HG02970 (cell line): ENCODE data around the gene CIDEC.

Source experiments
- ATAC-seq: cut with Tn5 transposase; IDR thresholded peaks from one replicate; pipeline ENCODE4 v1.9.1; 2021; ENCODE audit warnings: mild to moderate bottlenecking, moderate library complexity, moderate number of reproducible peaks; ENCODE audit not compliant: unreplicated experiment, low FRiP score

Gene CIDEC, protein sequence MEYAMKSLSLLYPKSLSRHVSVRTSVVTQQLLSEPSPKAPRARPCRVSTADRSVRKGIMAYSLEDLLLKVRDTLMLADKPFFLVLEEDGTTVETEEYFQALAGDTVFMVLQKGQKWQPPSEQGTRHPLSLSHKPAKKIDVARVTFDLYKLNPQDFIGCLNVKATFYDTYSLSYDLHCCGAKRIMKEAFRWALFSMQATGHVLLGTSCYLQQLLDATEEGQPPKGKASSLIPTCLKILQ

DNA sequence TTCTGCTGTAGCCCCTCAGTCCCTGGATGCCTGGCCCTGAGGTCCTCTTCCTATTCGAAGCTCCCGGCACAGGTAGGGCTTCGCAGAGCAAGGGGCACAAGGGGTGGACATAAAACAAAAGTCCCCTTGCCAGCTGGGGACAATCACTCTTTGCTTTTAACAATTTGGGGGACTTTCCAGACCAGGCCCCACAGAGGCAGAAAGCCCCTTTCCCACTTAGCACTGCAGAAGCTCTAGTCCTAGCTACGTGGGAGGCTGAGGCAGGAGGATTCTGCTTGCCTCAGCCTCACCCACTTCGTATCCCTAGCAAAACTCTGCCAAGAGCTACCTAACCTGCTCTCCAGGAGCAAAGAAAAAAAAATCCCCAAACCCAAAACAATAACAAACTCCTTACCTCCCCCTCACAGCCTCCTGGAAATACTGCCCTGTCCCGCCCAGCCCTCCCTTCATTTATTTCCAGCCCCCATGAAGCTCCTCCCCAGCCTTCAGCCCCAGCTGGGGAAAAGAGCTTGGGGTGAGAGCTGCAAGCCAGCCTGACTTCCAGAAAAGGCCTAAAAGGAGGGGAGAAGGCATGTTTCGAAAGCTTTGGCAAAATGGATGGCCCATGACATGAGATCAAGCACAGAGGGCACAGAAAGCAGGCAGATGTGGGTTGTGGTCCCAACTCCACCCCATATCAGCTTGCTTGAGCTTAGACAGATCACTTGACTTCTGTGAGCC lies at the start of gene CIDEC:
Gene CIDEC (minus strand): TSS at position 424 of the 720 bp plus-strand sequence. CDS start 1,767 bp downstream, outside the sequence.
- ATAC-seq: no peak

DNA sequence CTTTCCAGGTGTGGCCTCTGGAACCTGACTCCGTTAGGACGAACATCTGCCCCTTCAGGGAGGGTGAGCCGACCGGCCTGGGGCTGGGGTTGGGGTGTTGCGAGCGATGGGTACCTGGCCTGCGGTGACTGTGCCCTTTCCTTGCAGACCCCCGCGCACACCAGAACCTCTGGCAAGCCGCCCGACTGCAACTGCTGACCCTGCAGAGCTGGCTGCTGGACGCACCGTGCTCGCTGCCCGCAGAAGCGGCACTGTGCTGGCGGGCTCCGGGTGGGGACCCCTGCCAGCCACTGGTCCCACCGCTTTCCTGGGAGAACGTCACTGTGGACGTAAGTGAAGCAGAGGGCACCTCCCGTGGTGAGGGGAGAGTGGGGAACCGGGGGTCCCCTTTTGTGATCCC lies 48.1 kb upstream of the CIDEC start:
- ATAC-seq: no peak

DNA sequence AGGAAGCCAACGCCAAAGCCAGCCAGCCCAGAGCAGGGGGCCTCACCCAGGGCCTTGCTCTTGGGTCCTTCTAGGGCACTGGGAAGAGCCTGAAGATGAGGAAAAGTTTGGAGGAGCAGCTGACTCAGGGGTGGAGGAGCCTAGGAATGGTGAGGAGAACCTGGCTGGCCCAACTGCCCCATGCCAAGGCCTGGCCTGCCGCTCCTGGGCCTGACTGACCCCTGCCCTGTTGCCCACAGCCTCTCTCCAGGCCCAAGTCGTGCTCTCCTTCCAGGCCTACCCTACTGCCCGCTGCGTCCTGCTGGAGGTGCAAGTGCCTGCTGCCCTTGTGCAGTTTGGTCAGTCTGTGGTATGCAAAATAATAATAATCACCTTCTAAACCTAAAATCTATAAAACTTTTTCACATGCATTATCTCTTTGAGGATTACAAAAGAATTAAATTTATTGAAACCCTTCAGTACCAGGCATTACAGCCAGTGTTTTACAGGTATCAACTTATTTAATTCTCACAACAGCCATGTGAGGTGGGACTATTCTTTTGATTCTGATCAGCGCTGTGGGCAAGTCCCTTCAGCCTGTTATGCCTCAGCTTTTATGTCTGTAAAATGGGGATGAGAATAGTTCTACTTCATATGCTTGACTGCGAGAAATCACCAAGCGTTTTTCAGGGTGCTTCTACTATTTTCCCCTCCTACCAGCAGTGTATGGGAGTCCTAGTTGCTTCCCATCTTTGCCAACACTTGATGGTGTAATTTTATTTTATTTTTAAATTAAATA lies 38.4 kb upstream of the CIDEC start:
- ATAC-seq: no peak

DNA sequence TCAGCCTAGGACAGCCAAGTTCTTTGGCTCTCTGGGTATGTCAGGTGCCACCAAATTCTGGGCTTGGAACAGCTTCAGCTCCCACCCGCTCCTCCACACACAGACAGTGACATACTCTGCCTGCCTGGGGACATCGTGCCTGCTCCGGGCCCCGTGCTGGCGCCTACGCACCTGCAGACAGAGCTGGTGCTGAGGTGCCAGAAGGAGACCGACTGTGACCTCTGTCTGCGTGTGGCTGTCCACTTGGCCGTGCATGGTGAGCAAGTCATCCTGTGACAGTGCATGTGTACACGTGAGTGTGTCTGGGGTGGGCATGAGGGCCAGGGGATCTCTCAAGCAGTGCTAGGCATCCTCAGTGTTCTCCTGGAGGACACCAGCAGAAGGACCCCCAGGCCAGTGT lies 37.8 kb upstream of the CIDEC start:
- no peak for ATAC-seq

DNA sequence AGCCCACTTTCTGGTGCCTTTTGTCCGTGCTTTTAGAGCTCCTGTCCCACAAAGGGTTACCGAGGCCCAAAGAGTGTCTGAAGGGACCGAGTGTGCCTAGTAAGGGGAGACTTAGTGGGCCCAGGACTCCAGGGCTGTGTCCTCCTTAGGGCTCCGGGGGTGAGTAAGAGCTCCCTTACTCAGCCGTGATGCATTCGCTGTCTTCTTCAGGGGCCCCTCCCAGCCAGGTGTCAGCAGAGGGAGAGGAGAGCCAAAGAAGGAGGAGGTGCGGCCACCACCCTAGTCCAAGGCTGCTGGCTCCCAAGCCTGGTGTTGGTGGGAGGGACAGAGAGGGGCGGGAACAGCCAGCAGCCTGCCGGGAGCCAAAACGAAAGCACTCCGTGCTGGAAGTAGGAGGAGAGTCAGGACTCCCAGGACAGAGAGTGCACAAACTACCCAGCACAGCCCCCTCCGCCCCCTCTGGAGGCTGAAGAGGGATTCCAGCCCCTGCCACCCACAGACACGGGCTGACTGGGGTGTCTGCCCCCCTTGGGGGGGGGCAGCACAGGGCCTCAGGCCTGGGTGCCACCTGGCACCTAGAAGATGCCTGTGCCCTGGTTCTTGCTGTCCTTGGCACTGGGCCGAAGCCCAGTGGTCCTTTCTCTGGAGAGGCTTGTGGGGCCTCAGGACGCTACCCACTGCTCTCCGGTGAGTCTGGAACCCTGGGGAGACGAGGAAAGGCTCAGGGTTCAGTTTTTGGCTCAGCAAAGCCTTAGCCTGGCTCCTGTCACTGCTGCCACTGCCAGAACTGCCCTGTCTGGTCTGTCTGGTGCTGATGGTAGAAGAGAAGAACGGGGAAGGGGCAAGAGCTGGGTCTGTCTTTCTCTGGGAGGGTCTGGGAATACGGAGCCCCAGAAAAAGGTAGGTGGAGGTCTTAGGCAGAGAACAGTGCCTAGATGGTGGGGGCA lies 37.0 kb upstream of the CIDEC start, which contains the start of gene IL17RC:
Gene IL17RC (plus strand): TSS at position 365 of the 947 bp plus-strand sequence. CDS start 218 bp downstream, at position 583.
- no peak for ATAC-seq

DNA sequence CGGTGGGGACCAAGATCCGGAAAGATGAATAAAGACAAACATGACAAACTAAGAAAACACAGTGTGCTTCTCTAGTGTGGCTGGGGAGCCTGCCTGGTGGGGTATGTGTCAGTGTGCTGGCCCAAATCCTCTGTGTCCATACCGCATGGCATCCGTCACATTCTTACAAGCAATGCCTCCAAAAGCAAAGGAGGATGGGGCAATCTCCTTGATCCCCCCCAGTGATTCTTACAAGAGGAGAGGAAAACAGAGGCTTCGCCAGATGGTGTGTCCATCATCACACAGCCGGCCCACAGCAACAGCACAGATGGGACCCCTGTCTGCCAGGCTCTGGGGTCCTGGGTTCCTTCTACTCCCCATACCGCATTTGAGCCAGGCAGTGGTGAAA lies 36.3 kb upstream of the CIDEC start:
- no peak for ATAC-seq

DNA sequence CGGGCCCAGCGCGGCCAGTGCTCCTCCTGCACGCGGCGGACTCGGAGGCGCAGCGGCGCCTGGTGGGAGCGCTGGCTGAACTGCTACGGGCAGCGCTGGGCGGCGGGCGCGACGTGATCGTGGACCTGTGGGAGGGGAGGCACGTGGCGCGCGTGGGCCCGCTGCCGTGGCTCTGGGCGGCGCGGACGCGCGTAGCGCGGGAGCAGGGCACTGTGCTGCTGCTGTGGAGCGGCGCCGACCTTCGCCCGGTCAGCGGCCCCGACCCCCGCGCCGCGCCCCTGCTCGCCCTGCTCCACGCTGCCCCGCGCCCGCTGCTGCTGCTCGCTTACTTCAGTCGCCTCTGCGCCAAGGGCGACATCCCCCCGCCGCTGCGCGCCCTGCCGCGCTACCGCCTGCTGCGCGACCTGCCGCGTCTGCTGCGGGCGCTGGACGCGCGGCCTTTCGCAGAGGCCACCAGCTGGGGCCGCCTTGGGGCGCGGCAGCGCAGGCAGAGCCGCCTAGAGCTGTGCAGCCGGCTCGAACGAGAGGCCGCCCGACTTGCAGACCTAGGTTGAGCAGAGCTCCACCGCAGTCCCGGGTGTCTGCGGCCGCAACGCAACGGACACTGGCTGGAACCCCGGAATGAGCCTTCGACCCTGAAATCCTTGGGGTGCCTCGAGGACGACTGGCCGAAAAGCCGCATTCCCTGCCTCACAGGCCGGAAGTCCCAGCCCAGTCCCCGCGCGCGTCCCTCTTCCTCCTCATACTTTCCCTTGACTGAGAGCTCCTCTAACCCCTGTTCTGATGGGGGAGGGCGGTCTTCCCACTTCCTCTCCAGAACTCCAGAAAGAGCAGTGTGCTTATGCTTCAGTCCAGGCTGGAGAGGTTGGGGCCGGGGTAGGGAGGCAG lies 35.4 kb upstream of the CIDEC start:
- no peak for ATAC-seq

DNA sequence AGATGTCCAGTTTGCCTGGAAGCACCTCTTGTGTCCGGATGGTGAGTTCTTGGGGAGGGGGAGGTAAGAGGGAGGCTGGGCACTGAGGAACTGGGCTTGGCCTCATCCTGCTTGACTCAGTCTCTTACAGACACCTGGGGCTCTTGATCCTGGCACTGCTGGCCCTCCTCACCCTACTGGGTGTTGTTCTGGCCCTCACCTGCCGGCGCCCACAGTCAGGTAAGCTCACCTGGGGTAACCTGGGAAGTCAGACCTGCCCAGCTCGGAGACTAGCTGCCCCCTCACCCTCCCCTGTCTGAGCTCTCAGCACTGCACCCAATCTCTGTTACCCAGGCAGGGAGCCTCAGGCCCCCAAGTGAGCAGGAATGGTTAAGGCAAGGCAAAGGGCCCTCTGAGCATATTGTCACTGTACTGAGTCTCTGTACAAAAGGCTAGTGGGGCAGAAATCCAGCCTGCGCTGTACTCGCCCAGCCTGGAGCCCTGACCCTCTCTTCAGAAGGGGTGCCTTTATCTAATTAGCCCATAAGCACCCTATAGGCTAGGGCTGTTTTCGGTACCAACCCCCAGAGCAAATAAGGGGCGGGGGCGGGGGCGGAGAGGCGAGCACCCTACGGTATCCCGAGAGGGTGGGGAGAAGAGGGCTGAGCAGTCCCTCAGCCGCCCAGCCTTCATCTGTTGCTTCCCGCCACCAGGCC lies 34.7 kb upstream of the CIDEC start:
- ATAC-seq: no peak

DNA sequence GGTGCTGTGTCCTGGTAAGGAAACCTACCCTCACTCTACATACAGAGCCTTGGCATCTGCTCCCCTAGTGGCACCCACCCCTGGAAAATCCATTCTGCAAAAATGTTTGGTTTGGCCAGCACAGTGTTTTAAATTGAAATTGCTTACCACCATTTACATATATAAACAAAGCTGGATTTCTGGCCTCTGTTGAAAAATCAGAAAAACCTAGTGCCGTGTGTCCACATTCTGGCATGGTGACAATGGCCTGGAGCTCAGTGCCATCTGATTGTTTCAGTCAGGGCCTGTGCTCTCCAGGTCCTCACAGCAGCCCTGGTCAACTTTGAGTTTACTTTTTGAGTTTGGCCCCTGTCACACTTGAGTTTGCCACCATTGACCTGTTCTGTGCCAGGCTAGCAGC lies 34.0 kb upstream of the CIDEC start:
- ATAC-seq: no peak

DNA sequence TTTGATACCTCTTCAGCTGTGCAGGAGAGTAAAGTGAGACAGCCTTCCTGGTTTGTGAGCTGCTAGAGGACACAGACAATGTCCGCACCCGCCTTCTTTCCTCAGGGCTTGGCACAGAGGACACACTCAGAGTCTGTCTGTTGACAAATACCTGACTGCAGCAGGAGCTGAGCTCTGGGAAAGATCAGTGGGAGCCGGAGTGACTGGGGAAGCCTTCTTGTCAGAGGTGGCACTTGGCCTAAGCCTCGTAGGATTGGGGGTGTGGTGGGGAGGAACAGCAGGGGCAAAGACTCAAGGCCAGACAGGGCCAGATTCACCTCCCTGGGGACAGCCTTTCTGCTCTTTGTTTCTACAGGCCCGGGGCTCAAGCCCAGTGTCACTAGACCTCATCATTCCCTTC lies 33.5 kb upstream of the CIDEC start:
- ATAC-seq: no peak

DNA sequence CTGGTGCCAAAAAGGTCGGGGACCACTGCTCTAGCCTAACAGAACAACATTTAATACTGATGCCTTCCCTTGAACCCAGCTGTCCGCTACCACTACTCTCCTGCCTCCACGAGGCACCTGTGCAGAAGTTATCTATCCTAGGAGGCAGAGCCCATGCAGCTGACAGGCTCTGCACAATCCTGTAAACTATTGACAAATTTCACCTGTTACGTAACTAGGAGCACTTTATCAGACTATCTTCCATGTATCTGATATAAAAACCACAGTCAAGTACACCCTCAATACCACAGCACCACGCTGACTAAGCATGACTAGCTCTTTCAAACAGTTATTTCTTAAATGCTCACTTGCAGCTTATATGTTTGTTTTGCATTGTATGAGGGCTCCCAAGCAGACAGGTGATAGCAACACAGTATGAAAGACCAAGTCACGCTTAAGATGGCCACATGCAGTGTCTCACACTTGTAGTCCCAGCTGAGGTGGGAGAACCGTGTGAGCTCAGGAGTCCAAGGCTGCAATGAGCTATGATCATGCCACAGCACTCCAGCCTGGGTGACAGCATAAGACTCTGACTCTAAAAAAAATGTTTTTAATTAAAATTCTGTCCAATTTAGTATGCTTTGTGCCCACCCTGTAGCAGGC lies 32.4 kb upstream of the CIDEC start:
- no peak for ATAC-seq

DNA sequence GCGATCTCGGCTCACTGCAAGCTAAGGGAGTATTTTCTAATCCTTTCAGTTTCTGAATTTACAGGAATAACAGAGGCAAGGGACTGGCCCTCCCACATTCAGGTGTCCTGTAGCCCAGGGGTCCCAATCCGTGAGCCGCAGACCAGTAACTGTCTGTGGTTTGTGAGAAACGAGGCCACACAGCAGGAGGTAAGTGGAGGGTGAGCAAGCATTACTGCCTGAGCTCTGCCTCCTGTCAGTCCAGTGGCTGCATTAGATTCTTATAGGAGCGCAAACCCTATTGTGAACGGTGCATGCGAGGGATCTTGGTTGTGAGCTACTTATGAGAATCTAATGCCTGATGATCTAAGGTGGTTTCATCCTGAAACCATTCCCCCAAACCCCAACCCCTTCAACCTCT lies 31.8 kb upstream of the CIDEC start:
- ATAC-seq: no peak

DNA sequence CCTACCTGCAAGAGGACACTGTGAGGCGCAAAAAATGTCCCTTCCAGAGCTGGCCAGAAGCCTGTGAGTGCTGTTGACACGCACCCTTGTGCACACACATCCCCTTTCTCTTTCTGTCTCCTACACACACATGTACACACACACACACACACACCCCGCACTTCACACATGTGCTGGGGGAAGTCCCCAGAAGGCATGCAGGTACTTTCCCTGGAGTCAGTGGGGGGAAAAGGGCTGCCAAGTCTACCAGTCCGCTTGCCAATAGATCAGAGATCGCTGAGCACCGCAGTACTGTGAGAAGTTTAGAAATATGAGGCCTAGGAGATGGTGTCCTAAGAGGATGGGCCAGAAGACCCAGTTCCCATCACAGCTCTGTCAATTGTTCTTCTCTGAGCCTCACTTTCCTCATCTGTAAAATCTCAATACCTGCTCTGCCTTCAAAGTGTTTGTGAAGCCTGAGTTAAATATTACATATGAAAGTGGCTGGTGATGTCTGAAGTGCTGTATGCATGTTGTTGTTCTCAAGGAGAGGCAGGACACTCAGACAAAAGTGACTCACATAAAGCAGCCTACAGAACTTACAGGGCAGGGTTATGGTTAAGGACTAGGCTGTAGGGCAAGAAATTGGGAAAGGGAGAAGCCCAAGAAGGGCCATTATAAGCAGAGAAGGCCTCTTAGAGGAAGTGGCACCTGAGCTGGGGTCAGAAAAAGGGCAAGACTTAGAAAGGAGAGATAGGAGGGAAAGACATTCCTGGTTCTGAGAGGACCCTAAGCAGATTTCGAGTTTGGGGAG lies 29.4 kb upstream of the CIDEC start:
- ATAC-seq: no peak

DNA sequence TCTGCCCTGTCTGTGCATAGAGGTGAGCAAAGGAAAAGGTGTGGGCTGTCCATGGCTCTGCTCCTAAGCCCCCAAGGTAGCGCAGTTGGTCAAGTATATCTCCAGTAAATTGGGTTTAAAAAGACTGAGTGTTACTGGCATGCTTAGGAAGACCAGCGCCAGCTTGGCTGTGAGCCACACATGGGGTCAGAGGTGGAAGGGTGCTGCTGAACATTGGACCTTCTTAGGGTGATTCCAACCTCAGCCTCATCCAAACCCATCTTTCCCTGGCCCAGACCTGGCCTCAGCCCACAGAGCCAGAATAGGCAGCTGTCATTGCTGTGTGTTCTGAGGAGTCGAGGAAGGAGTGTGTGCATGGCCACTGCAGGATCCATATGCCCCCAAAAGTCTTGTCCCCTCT lies 28.2 kb upstream of the CIDEC start:
- ATAC-seq: no peak

DNA sequence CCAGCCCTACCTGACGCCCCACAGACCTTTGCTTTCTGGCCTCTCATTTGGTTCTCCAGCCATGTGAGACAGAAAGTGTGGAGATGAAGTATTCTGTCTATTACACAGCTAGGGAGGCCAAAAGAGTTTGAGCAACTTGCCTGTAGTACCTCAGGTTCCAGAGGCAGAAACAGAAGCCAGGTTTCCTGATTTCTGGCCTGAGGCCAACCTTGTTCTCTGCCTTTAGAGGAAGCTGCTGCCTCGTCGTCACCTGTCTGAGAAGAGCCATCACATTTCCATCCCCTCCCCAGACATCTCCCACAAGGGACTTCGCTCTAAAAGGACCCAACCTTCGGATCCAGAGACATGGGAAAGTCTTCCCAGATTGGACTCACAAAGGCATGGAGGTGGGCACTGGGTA lies 26.4 kb upstream of the CIDEC start:
- no peak for ATAC-seq

DNA sequence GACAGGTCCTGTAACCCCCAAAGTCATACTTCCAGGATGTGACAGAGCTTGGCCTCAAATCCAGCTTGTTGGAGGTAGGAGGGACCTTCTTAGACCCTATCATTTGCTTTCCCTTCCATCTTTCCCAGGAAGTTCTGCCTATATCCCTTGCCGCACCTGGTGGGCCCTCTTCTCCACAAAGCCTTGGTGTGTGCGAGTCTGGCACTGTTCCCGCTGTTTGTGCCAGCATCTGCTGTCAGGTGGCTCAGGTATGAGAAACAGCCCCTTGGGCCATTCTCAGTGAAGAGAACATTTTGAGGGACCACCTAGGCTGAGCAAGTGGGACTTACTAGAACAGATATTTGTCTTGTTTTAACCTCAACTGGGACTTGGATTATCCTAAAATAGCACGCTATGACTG lies 23.9 kb upstream of the CIDEC start:
- no peak for ATAC-seq

DNA sequence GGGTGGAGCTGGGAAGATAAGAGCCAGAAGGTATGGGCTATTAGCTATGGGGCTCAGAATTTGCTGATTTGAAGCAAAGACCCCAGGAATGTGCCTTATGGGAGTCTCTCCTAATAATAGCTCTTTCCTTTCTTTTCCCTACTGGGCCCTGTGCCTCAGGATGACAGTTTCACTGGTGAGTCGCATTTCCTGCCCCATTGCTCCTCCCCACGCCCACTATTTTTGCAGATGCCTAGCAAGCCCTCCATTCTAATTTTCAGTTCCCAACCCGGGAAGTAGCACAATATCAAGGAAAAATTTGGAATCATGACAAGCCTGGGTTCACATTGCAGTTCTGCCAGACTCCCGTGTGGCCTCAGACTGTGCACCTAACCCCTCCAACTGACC lies 23.2 kb upstream of the CIDEC start:
- ATAC-seq: no peak
